ENCODE results near the gene OSBPL8. TPM values are rescaled to one million over a fixed set of nuclear protein-coding genes. Genes with fewer than 3 reads are reported as not detected.

The OSBPL8 gene
- total and polyA plus RNA-seq, 9 of the 15 experiments (the other 6 are each of a cell fraction or from before 2014, with no cell fraction given): 17.4 to 82.7 (median 42.8) TPM

- in situ Hi-C loops (cut with MboI): no loop called here
- Histone ChIP-seq H3K4me3 (no peak overlapping the region), H3K4me1 (replicated peaks in 1 of 2; ENCODE audit: control insufficient read depth in 2 of 2, insufficient read depth in 2 of 2, low read length in 2 of 2) (no peaks in the 10 kb centered on the region), H4K20me1 (replicated peaks; ENCODE audit: control insufficient read depth, insufficient read depth, low read length) (no peaks in the 10 kb centered on the region), H3K27me3 (ENCODE audit: control insufficient read depth in 2 of 2, insufficient read depth in 2 of 2, low read length in 2 of 2) (no peaks in the 10 kb centered on the region), H3K9me3 (replicated peaks; ENCODE audit: control insufficient read depth, insufficient read depth, low read depth, low read length) (no peaks in the 10 kb centered on the region), H3K79me2 (ENCODE audit: control insufficient read depth, insufficient read depth, low read length) (0 out of 3 replicates have a peak, but pooled peaks cover 4% of the 10 kb centered on the region), H3K4me2 (ENCODE audit: insufficient read depth, low read length) (no peak overlapping the region), H3K9me1 (ENCODE audit: control insufficient read depth, insufficient read depth, low read length) (no peaks in the 10 kb centered on the region), H2AFZ (ENCODE audit: low read depth, low read length) (no peak overlapping the region), H3K27ac (ENCODE audit: extremely low read depth, low read depth, low read length) (no peak overlapping the region), H3K36me3 (ENCODE audit: control insufficient read depth, insufficient read depth, low read length) (no peaks in the 10 kb centered on the region; the same call in 2 of the 3 replicates), H3K9ac (ENCODE audit: insufficient read depth in 1 of 2, low read depth in 2 of 2, low read length in 2 of 2) (no peak overlapping the region)
- CTCF ChIA-PET (ENCODE audit: low intra/inter-chr PET ratio): interaction anchor here (0.7 to 1.1 kb wide), 2 partner anchors 929 to 969 kb away, joined by 3 read pairs; no protein-coding TSS in a partner anchor
- intact Hi-C loops (cut with micrococcal nuclease): loop anchor here (1.0 to 10.0 kb wide), 5 partner anchors 108 to 971 kb away; partner anchors contain the start of genes GLIPR1 and PHLDA1
- ATAC-seq (peak; percentile 94), DNase-seq (ENCODE audit: extremely low read depth in 1 of 4, low spot score in 3 of 4) (peak; percentile 14 to 66 (median 18)), FAIRE-seq (peak; percentile 52)
- 23% methylated on average over 2 of the region's 2 CpGs for WGBS (ENCODE audit: insufficient coverage, low coverage, missing lambda C conversion rate)
- BruUV-seq (replicated peaks): no TSS peak
- POLR2A ChIA-PET: interaction anchor here (1.0 to 1.2 kb wide), 2 partner anchors 11 to 48 kb away, joined by 3 to 7 read pairs; no protein-coding TSS in a partner anchor
- peak; percentile 38; the same call in 1 of the 2 replicates for TF ChIP-seq SMC3 (conservative IDR thresholded peaks at IDR 0.05; ENCODE audit: insufficient read depth, low read depth, low read length)
- TF ChIP-seq POLR2A (conservative IDR thresholded peaks at IDR 0.05): 0 out of 2 replicates have a peak, but pooled peaks have one; percentile 27
- TF ChIP-seq FOSL1 (tag; conservative IDR thresholded peaks at IDR 0.05): peak; percentile 61
- TF ChIP-seq RAD21 (CRISPR knock-in tag; conservative IDR thresholded peaks at IDR 0.05 in 1 of 2, IDR thresholded peaks at IDR 0.05 in 1 of 2): peak; percentile 71 to 88
- TF ChIP-seq JUN (IDR thresholded peaks at IDR 0.05; ENCODE audit: borderline replicate concordance, low read depth, low read length): 0 out of 2 replicates have a peak, but pooled peaks have one; percentile 26
- no peak for TF ChIP-seq JUN (CRISPR knock-in tag; IDR thresholded peaks at IDR 0.05; ENCODE audit: borderline replicate concordance)
- 0 out of 2 replicates have a peak, but pooled peaks have one; percentile 11 for TF ChIP-seq DEAF1 (CRISPR knock-in tag; IDR thresholded peaks at IDR 0.05)
- TF ChIP-seq, protein P1, sequence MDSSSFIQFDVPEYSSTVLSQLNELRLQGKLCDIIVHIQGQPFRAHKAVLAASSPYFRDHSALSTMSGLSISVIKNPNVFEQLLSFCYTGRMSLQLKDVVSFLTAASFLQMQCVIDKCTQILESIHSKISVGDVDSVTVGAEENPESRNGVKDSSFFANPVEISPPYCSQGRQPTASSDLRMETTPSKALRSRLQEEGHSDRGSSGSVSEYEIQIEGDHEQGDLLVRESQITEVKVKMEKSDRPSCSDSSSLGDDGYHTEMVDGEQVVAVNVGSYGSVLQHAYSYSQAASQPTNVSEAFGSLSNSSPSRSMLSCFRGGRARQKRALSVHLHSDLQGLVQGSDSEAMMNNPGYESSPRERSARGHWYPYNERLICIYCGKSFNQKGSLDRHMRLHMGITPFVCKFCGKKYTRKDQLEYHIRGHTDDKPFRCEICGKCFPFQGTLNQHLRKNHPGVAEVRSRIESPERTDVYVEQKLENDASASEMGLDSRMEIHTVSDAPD (CRISPR knock-in tag; IDR thresholded peaks at IDR 0.05): no peak
Observed at GRCh38 chr12:76455582-76456345, 103.8 kb downstream of the OSBPL8 start.
